ENCODE data around the gene STXBP5. TPM values are rescaled to one million over a fixed set of nuclear protein-coding genes. Genes with fewer than 3 reads are reported as not detected.
A peak's percentile ranks its signal among the peaks of the same experiment; 100 is the strongest.

Gene STXBP5
- total and polyA plus RNA-seq, 7 experiments from 2014 or later, result 2.5 to 47.4 (median 26.5) TPM

- peaks cover 0 to 3% (median 3%) of the 10 kb centered on the region in 3 experiments for H3K36me3 ChIP-seq (ENCODE audit: control insufficient read depth in 2 of 3, insufficient read depth in 3 of 3, low read length in 3 of 3)
- H3K27me3 ChIP-seq (ENCODE audit: control insufficient read depth in 2 of 2, insufficient read depth in 2 of 2, low read length in 2 of 2), result no peaks in the 10 kb centered on the region
- Mint-ChIP-seq H3K4me1 (peaks cover 11 to 20% (median 15%) of the 10 kb centered on the region in 7 donors), H3K9me3 (no peaks in the 10 kb centered on the region), H3K4me3 (no peak overlapping the region), H3K27me3 (no peaks in the 10 kb centered on the region), H3K27ac (no peak overlapping the region), H3K36me3 (peaks cover 0 to 31% (median 6%) of the 10 kb centered on the region in 5 donors)
- DNase-seq (no peak), ATAC-seq (no peak)
- H3K4me1 ChIP-seq (ENCODE audit: control insufficient read depth in 2 of 2, insufficient read depth in 2 of 2, low read length in 2 of 2), result no peaks in the 10 kb centered on the region
- ChIA-PET POLR2A (no interaction called here), CTCF (interaction anchor here (0.6 to 0.7 kb wide), 3 partner anchors 69 to 1644 kb away, joined by 3 to 6 read pairs (median 4); no protein-coding TSS in a partner anchor)
- intact Hi-C loops (cut with micrococcal nuclease), result loop anchor here in 1 of 2 donors (5.0 kb wide), 1 partner anchor 879 kb away; no protein-coding TSS in a partner anchor
- no peaks in the 10 kb centered on the region for H3K9me3 ChIP-seq (ENCODE audit: control insufficient read depth in 2 of 3, low read length in 3 of 3)
- no peak overlapping the region for H3K4me3 ChIP-seq (ENCODE audit: low read length)
- no peak overlapping the region for H3K27ac ChIP-seq (ENCODE audit: low read depth, low read length)
Measured at GRCh38 chr6:147287869-147288271, 83.7 kb downstream of the STXBP5 start.

GRCh38 chr6:147297124-147297523, 92.9 kb downstream of the STXBP5 start:
- peaks cover 0 to 26% (median 0%) of the 10 kb centered on the region in 3 experiments for H3K36me3 ChIP-seq (ENCODE audit: control insufficient read depth in 2 of 3, insufficient read depth in 3 of 3, low read length in 3 of 3)
- peaks cover 0 to 20% (median 0%) of the 10 kb centered on the region in 3 experiments for H3K9me3 ChIP-seq (ENCODE audit: control insufficient read depth in 2 of 3, low read length in 3 of 3)
- peaks cover 6 to 18% (median 12%) of the 10 kb centered on the region in 7 donors for H3K4me1 Mint-ChIP-seq
- no peak for DNase-seq
- H3K4me1 ChIP-seq (ENCODE audit: control insufficient read depth in 2 of 2, insufficient read depth in 2 of 2, low read length in 2 of 2), result no peaks in the 10 kb centered on the region
- CTCF ChIA-PET, result no interaction called here
- no peak overlapping the region for H3K4me3 ChIP-seq (ENCODE audit: low read length)
- no peaks in the 10 kb centered on the region for H3K27me3 Mint-ChIP-seq
- ATAC-seq, result no peak
- intact Hi-C loops (cut with micrococcal nuclease), result no loop called here
- H3K27me3 ChIP-seq (ENCODE audit: control insufficient read depth in 2 of 2, insufficient read depth in 2 of 2, low read length in 2 of 2), result no peaks in the 10 kb centered on the region
- H3K36me3 Mint-ChIP-seq, result peaks cover 39 to 88% (median 71%) of the 10 kb centered on the region in 5 donors
- POLR2A ChIA-PET, result no interaction called here
- no peak overlapping the region for H3K27ac ChIP-seq (ENCODE audit: low read depth, low read length)
- H3K4me3 Mint-ChIP-seq, result peak overlapping the region in 1 of 10 donors; percentile 32
- H3K27ac Mint-ChIP-seq, result no peak overlapping the region
- peaks cover 8 to 49% (median 30%) of the 10 kb centered on the region in 11 donors for H3K9me3 Mint-ChIP-seq

GRCh38 chr6:147297663-147298316, 93.6 kb downstream of the STXBP5 start:
- Mint-ChIP-seq H3K9me3 (peaks cover 8 to 52% (median 30%) of the 10 kb centered on the region in 11 donors), H3K4me1 (peaks cover 6 to 18% (median 12%) of the 10 kb centered on the region in 7 donors), H3K36me3 (peaks cover 43 to 91% (median 75%) of the 10 kb centered on the region in 5 donors), H3K4me3 (peak overlapping the region in 5 of 10 donors; percentile 3 to 40 (median 7)), H3K27ac (peak overlapping the region in 4 of 9 donors; percentile 1 to 19 (median 11)), H3K27me3 (no peaks in the 10 kb centered on the region)
- Histone ChIP-seq H3K4me3 (ENCODE audit: low read length) (no peak overlapping the region), H3K27me3 (ENCODE audit: control insufficient read depth in 2 of 2, insufficient read depth in 2 of 2, low read length in 2 of 2) (no peaks in the 10 kb centered on the region), H3K4me1 (ENCODE audit: control insufficient read depth in 2 of 2, insufficient read depth in 2 of 2, low read length in 2 of 2) (no peaks in the 10 kb centered on the region), H3K9me3 (ENCODE audit: control insufficient read depth in 2 of 3, low read length in 3 of 3) (peaks cover 0 to 21% (median 0%) of the 10 kb centered on the region in 3 experiments), H3K27ac (ENCODE audit: low read depth, low read length) (no peak overlapping the region), H3K36me3 (ENCODE audit: control insufficient read depth in 2 of 3, insufficient read depth in 3 of 3, low read length in 3 of 3) (peaks cover 0 to 24% (median 0%) of the 10 kb centered on the region in 3 experiments)
- ChIA-PET CTCF (no interaction called here), POLR2A (no interaction called here)
- no peak for DNase-seq
- intact Hi-C loops (cut with micrococcal nuclease), result no loop called here
- ATAC-seq, result no peak

GRCh38 chr6:147298461-147298860, 94.2 kb downstream of the STXBP5 start:
- H3K36me3 ChIP-seq (ENCODE audit: control insufficient read depth in 2 of 3, insufficient read depth in 3 of 3, low read length in 3 of 3), result peaks cover 0 to 30% (median 0%) of the 10 kb centered on the region in 3 experiments
- DNase-seq, result no peak
- no peak overlapping the region for H3K4me3 ChIP-seq (ENCODE audit: low read length)
- no peak overlapping the region for H3K4me3 Mint-ChIP-seq
- H3K4me1 ChIP-seq (ENCODE audit: control insufficient read depth in 2 of 2, insufficient read depth in 2 of 2, low read length in 2 of 2), result no peaks in the 10 kb centered on the region
- H3K27ac ChIP-seq (ENCODE audit: low read depth, low read length), result no peak overlapping the region
- H3K9me3 Mint-ChIP-seq, result peaks cover 8 to 56% (median 32%) of the 10 kb centered on the region in 11 donors
- POLR2A ChIA-PET, result interaction anchor here (0.6 kb wide), 1 partner anchor 9 kb away, joined by 3 read pairs; no protein-coding TSS in a partner anchor
- CTCF ChIA-PET, result no interaction called here
- H3K27ac Mint-ChIP-seq, result peak overlapping the region in 2 of 9 donors; percentile 7 to 31
- H3K27me3 ChIP-seq (ENCODE audit: control insufficient read depth in 2 of 2, insufficient read depth in 2 of 2, low read length in 2 of 2), result no peaks in the 10 kb centered on the region
- ATAC-seq, result no peak
- H3K27me3 Mint-ChIP-seq, result no peaks in the 10 kb centered on the region
- peaks cover 42 to 91% (median 75%) of the 10 kb centered on the region in 5 donors for H3K36me3 Mint-ChIP-seq
- intact Hi-C loops (cut with micrococcal nuclease), result no loop called here
- peaks cover 0 to 24% (median 0%) of the 10 kb centered on the region in 3 experiments for H3K9me3 ChIP-seq (ENCODE audit: control insufficient read depth in 2 of 3, low read length in 3 of 3)
- peaks cover 6 to 18% (median 12%) of the 10 kb centered on the region in 7 donors for H3K4me1 Mint-ChIP-seq

GRCh38 chr6:147299035-147299434, 94.8 kb downstream of the STXBP5 start:
- Histone ChIP-seq H3K4me1 (ENCODE audit: control insufficient read depth in 2 of 2, insufficient read depth in 2 of 2, low read length in 2 of 2) (no peaks in the 10 kb centered on the region), H3K27ac (ENCODE audit: low read depth, low read length) (no peak overlapping the region), H3K27me3 (ENCODE audit: control insufficient read depth in 2 of 2, insufficient read depth in 2 of 2, low read length in 2 of 2) (no peaks in the 10 kb centered on the region), H3K4me3 (ENCODE audit: low read length) (no peak overlapping the region), H3K9me3 (ENCODE audit: control insufficient read depth in 2 of 3, low read length in 3 of 3) (peaks cover 0 to 26% (median 0%) of the 10 kb centered on the region in 3 experiments), H3K36me3 (ENCODE audit: control insufficient read depth in 2 of 3, insufficient read depth in 3 of 3, low read length in 3 of 3) (peaks cover 0 to 30% (median 0%) of the 10 kb centered on the region in 3 experiments)
- no peaks in the 10 kb centered on the region for H3K27me3 Mint-ChIP-seq
- intact Hi-C loops (cut with micrococcal nuclease), result no loop called here
- ATAC-seq, result no peak
- peaks cover 43 to 92% (median 74%) of the 10 kb centered on the region in 5 donors for H3K36me3 Mint-ChIP-seq
- peaks cover 6 to 22% (median 12%) of the 10 kb centered on the region in 7 donors for H3K4me1 Mint-ChIP-seq
- ChIA-PET POLR2A (interaction anchor here (0.6 kb wide), 1 partner anchor 8 kb away, joined by 3 read pairs; no protein-coding TSS in a partner anchor), CTCF (no interaction called here)
- no peak for DNase-seq
- peaks cover 11 to 60% (median 35%) of the 10 kb centered on the region in 11 donors for H3K9me3 Mint-ChIP-seq
- H3K4me3 Mint-ChIP-seq, result no peak overlapping the region
- no peak overlapping the region for H3K27ac Mint-ChIP-seq

- Mint-ChIP-seq H3K9me3 (peaks cover 7 to 52% (median 28%) of the 10 kb centered on the region in 11 donors), H3K4me1 (peaks cover 6 to 22% (median 12%) of the 10 kb centered on the region in 7 donors), H3K4me3 (no peak overlapping the region), H3K27me3 (no peaks in the 10 kb centered on the region), H3K36me3 (peaks cover 42 to 89% (median 69%) of the 10 kb centered on the region in 5 donors), H3K27ac (no peak overlapping the region)
- Histone ChIP-seq H3K9me3 (ENCODE audit: control insufficient read depth in 2 of 3, low read length in 3 of 3) (peaks cover 0 to 20% (median 0%) of the 10 kb centered on the region in 3 experiments), H3K27me3 (ENCODE audit: control insufficient read depth in 2 of 2, insufficient read depth in 2 of 2, low read length in 2 of 2) (no peaks in the 10 kb centered on the region), H3K27ac (ENCODE audit: low read depth, low read length) (no peak overlapping the region), H3K4me1 (ENCODE audit: control insufficient read depth in 2 of 2, insufficient read depth in 2 of 2, low read length in 2 of 2) (no peaks in the 10 kb centered on the region), H3K36me3 (ENCODE audit: control insufficient read depth in 2 of 3, insufficient read depth in 3 of 3, low read length in 3 of 3) (peaks cover 0 to 18% (median 0%) of the 10 kb centered on the region in 3 experiments), H3K4me3 (ENCODE audit: low read length) (no peak overlapping the region)
- no peak for DNase-seq
- intact Hi-C loops (cut with micrococcal nuclease), result no loop called here
- ATAC-seq, result no peak
- ChIA-PET POLR2A (no interaction called here), CTCF (no interaction called here)
Measured at GRCh38 chr6:147301070-147301469, 96.9 kb downstream of the STXBP5 start.

All from naive thymus-derived CD4-positive, alpha-beta T cell (primary cell).